GM12878 (cell line): ENCODE measurements around the gene TMEM176A. TPM values are rescaled to one million over a fixed set of nuclear protein-coding genes. Genes with fewer than 3 reads are reported as not detected.

Source experiments
- ATAC-seq: fragments of 200-7000 bp; cut with Tn5 transposase; 3 replicates; pipeline ENCODE4 v1.9.1; 2020; ENCODE audit warnings: mild to moderate bottlenecking, moderate library complexity
- BruUV-seq: library from RNA; stranded (reverse); fragments of 400-500 nt; replicated peaks from 2 replicates; lab custom pipeline; 2021; lab: Mats Ljungman, UMichigan
- CTCF ChIA-PET: fragments of 300-600 bp; sonication (Branson Sonifier 250); formaldehyde crosslinking; extraction: SDS; loops from one replicate; lab custom pipeline; 2021; ENCODE audit warnings: inconsistent platforms; lab: Yijun Ruan, JAX
- POLR2A ChIA-PET: fragments of 350-600 bp; formaldehyde crosslinking; extraction: SDS; loops from one replicate; lab custom pipeline; 2021; ENCODE audit warnings: inconsistent platforms; lab: Charles Lee
- RAD21 ChIA-PET: fragments of 300-600 bp; sonication (Branson Sonifier 250); formaldehyde crosslinking; loops from one replicate; lab custom pipeline; 2023; ENCODE audit warnings: antibody characterized with exemption; ENCODE audit not compliant: unreplicated experiment; lab: Charles Lee
- SMC1A ChIA-PET: fragments of 300-600 bp; sonication (Branson Sonifier 250); formaldehyde crosslinking; loops from one replicate; lab custom pipeline; 2023; ENCODE audit not compliant: unreplicated experiment, uncharacterized antibody; lab: Charles Lee
- DNase-seq: peaks from one replicate; pipeline ENCODE4 v3.0.0-alpha.2; 2011; ENCODE audit warnings: low read depth, low spot score
- FAIRE-seq: peaks from 3 replicates; lab custom pipeline; 2011; peaks lifted over from hg19 to GRCh38; lab: Jason Lieb, UNC
- H2AFZ ChIP-seq: 2 replicates; pipeline ENCODE4 v1.6.0; 2011; ENCODE audit warnings: low read depth, low read length, control low read depth; ENCODE audit not compliant: control insufficient read depth
- H3K27ac ChIP-seq: 2 replicates; pipeline ENCODE4 v1.5.1; 2011; ENCODE audit warnings: control low read depth; ENCODE audit not compliant: control insufficient read depth, insufficient read depth
- H3K27me3 ChIP-seq, 2 experiments: replicated peaks in 1 of 2; 2 replicates each; pipeline versions ENCODE4 v1.6.0 to v1.6.1; 2011; ENCODE audit warnings: low read length in 1 of 2; ENCODE audit not compliant: control insufficient read depth in 2 of 2, insufficient read depth in 2 of 2
- H3K36me3 ChIP-seq, 2 experiments: 2 replicates each; pipeline ENCODE4 v1.5.1; 2011; ENCODE audit warnings: low read length in 1 of 2; ENCODE audit not compliant: control insufficient read depth in 2 of 2, insufficient read depth in 2 of 2
- H3K4me1 ChIP-seq: 2 replicates; pipeline ENCODE4 v1.6.1; 2011; ENCODE audit warnings: mild to moderate bottlenecking, low read length, moderate library complexity, mixed read lengths; ENCODE audit not compliant: control insufficient read depth, insufficient read depth
- H3K4me2 ChIP-seq: 2 replicates; pipeline ENCODE4 v1.6.0; 2011; ENCODE audit warnings: control low read depth; ENCODE audit not compliant: control insufficient read depth, insufficient read depth
- H3K4me3 ChIP-seq: fragments of 200-600 bp; sonication (generic); 2 replicates; pipeline ENCODE4 v1.5.1; 2016
- H3K79me2 ChIP-seq: 2 replicates; pipeline ENCODE4 v1.6.0; 2011; ENCODE audit warnings: low read length; ENCODE audit not compliant: control insufficient read depth, insufficient read depth
- H3K9ac ChIP-seq: 2 replicates; pipeline ENCODE4 v1.8.0; 2011; ENCODE audit warnings: low read length, control low read depth, mixed read lengths; ENCODE audit not compliant: control insufficient read depth, insufficient read depth
- H3K9me3 ChIP-seq: replicated peaks from 3 replicates; pipeline ENCODE4 v1.5.1; 2011; ENCODE audit warnings: mild to moderate bottlenecking, low read length; ENCODE audit not compliant: control insufficient read depth, insufficient read depth
- H4K20me1 ChIP-seq: 2 replicates; pipeline ENCODE4 v1.6.0; 2011; ENCODE audit not compliant: control insufficient read depth, insufficient read depth
- ATF3 ChIP-seq: IDR thresholded peaks from 2 replicates; pipeline ENCODE4 v1.6.1; 2011; ENCODE audit warnings: low read depth, mild to moderate bottlenecking, low read length, moderate library complexity, borderline replicate concordance; ENCODE audit errors: extremely low read depth
- BMI1 ChIP-seq: fragments of 450-650 bp; IDR thresholded peaks from 2 replicates; pipeline ENCODE4 v1.6.1; 2016; ENCODE audit warnings: mild to moderate bottlenecking, moderate library complexity, borderline replicate concordance
- IKZF2 ChIP-seq, 2 experiments: fragments of 450-650 bp; IDR thresholded peaks; 2 replicates each; pipeline ENCODE4 v1.6.1; 2017; ENCODE audit warnings: mild to moderate bottlenecking in 2 of 2, moderate library complexity in 2 of 2
- JUNB ChIP-seq: IDR thresholded peaks from 2 replicates; pipeline ENCODE4 v1.6.1; 2016; ENCODE audit warnings: antibody characterized with exemption, mild to moderate bottlenecking
- MYB ChIP-seq: fragments of 150-350 bp; IDR thresholded peaks from 2 replicates; pipeline ENCODE4 v1.6.1; 2014; ENCODE audit warnings: mild to moderate bottlenecking, low read depth, low read length, borderline replicate concordance
- PAX8 ChIP-seq: fragments of 450-650 bp; IDR thresholded peaks from 2 replicates; pipeline ENCODE4 v1.6.1; 2017; ENCODE audit warnings: mild to moderate bottlenecking, moderate library complexity
- POLR2AphosphoS2 ChIP-seq: IDR thresholded peaks from 2 replicates; pipeline ENCODE4 v1.6.1; 2011; ENCODE audit warnings: low read depth, mild to moderate bottlenecking, low read length, improper control_type of control experiment, moderate library complexity
- SMAD5 ChIP-seq: IDR thresholded peaks from 2 replicates; pipeline ENCODE4 v1.6.1; 2016; ENCODE audit warnings: antibody characterized with exemption, low read depth
- SREBF2 ChIP-seq: IDR thresholded peaks from 2 replicates; pipeline ENCODE4 v1.6.1; 2012; ENCODE audit warnings: mild to moderate bottlenecking, low read length
- SUZ12 ChIP-seq: fragments of 200-600 bp; sonication (generic); IDR thresholded peaks from one replicate; pipeline ENCODE4 v1.6.1; 2018; ENCODE audit warnings: antibody characterized with exemption, mild to moderate bottlenecking; ENCODE audit not compliant: unreplicated experiment
- WRNIP1 ChIP-seq: IDR thresholded peaks from 2 replicates; pipeline ENCODE4 v1.6.1; 2011; ENCODE audit warnings: low read depth, low read length, improper control_type of control experiment, borderline replicate concordance
- YY1 ChIP-seq: IDR thresholded peaks from 2 replicates; pipeline ENCODE4 v1.6.1; 2011; ENCODE audit warnings: low read depth, mild to moderate bottlenecking, low read length
- ZBTB33 ChIP-seq: fragments of 450-650 bp; IDR thresholded peaks from 2 replicates; pipeline ENCODE4 v1.6.1; 2017; ENCODE audit warnings: mild to moderate bottlenecking
- ZNF217 ChIP-seq: fragments of 450-650 bp; IDR thresholded peaks from 2 replicates; pipeline ENCODE4 v1.6.1; 2017; ENCODE audit warnings: antibody characterized with exemption, mild to moderate bottlenecking
- WGBS: methylation state at CpG from one replicate; pipeline ENCODE4 v1.1.6; 2016; ENCODE audit warnings: low lambda C conversion rate; ENCODE audit not compliant: insufficient replicate concordance, insufficient coverage; ENCODE audit errors: missing lambda C conversion rate; 5-methylcytosine and 5-hydroxymethylcytosine counted together
- in situ Hi-C: fragments of 300-500 bp; cut with MboI; formaldehyde crosslinking; loops from 9 replicates; pipeline ENCODE4 v1.14.3; 2018; ENCODE audit warnings: mixed read lengths
- intact Hi-C: fragments of 100-400 bp; cut with micrococcal nuclease; formaldehyde crosslinking; loops from one replicate; pipeline ENCODE4 v1.14.2; 2022; ENCODE audit not compliant: unreplicated experiment
- polyA plus RNA-seq, 11 experiments: library from polyadenylated mRNA; depleted of rRNA in 4 of 11; unstranded in 6 of 11; stranded (reverse) in 5 of 11; fragments of >200 nt; fragmentation: Nextera tagmentation in 4 of 11; fragmentation: Illumina TruSeq in 1 of 11; extraction: Ambion mirVana in 4 of 11; extraction: Trizol in 1 of 11; gene quantifications; 1 replicate in 1 of 11; 2 replicates in 10 of 11; pipeline versions ENCODE4 v1.2.1 to v1.2.3, GENCODE V29; 2011 to 2016; ENCODE audit warnings: inconsistent platforms in 2 of 11, missing spikeins in 2 of 11, low read depth in 1 of 11
- total RNA-seq, 4 experiments: library from RNA; depleted of rRNA in 3 of 4; stranded (reverse); fragments of >200 nt in 3 of 4; fragmentation: Illumina TruSeq in 1 of 4; extraction: Trizol in 1 of 4; gene quantifications; 2 replicates each; pipeline versions ENCODE4 v1.2.1 to v1.2.3, GENCODE V29; 2013 to 2021
- TF ChIP-seq, protein P1 (sequence below): fragments of 450-650 bp; IDR thresholded peaks from 2 replicates; pipeline ENCODE4 v1.6.1; 2018; ENCODE audit warnings: borderline replicate concordance, mild to moderate bottlenecking; ENCODE audit not compliant: partially characterized antibody

Gene TMEM176A
- total and polyA plus RNA-seq, 10 of the 15 experiments (the other 5 are each of a cell fraction or from before 2014, with no cell fraction given): not detected

GRCh38 chr7:150788474-150789269, 11.9 kb upstream of the TMEM176A start (continued):
- TF ChIP-seq SMAD5: no peak
- TF ChIP-seq JUNB: no peak
- no peak for TF ChIP-seq BMI1
- TF ChIP-seq ZNF217: no peak
- no peak for TF ChIP-seq IKZF2 (IDR thresholded peaks at IDR 0.05)

DNA sequence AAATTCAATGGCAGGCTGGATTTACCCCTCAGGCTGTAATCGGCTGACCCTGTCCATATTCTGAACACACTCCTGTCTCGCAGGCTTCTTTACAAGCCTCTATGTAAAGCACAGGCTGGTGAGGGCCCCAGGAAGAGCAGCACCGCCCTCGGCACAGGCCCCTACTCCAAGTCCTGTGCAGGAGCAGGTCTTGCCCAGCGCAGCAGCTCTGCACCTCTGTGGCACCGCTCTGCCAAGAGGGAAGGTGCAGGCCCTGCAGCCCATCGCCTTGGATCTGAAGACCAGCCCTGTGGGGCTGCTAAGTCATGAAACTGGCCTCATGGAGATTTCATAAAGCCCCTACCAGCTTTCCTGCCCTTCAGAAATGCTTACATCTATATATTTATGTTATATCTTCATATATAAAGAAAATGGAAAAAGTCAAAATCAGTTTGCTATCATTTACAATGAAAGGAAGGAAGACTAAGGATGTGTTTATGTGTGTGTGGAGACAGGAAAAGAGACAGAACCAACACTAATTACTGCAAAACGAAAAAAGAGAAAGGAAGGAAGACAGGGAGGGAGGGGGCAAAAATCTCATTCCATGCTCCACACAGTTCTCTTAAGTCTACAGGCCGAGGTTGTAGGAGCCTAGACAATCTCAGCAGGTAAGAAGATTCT, 10.0 kb upstream of the TMEM176A start:
- Histone ChIP-seq H3K4me3 (no peak overlapping the region), H2AFZ (no peak overlapping the region), H3K27ac (no peak overlapping the region), H3K36me3 (no peaks in the 10 kb centered on the region), H3K79me2 (no peaks in the 10 kb centered on the region), H4K20me1 (no peaks in the 10 kb centered on the region), H3K4me1 (peaks cover 8% of the 10 kb centered on the region), H3K9ac (no peak overlapping the region), H3K4me2 (no peak overlapping the region), H3K27me3 (peaks cover 3 to 4% of the 10 kb centered on the region in 2 experiments; a peak in 3 of 4 replicates), H3K9me3 (no peaks in the 10 kb centered on the region)
- in situ Hi-C loops: no loop called here
- ATAC-seq (no peak), FAIRE-seq (no peak), DNase-seq (no peak)
- intact Hi-C loops: no loop called here
- POLR2A ChIA-PET: no interaction called here
- WGBS: 34% methylated on average over 9 of the region's 9 CpGs
- CTCF ChIA-PET: no interaction called here
- no TSS peak for BruUV-seq
- RAD21 ChIA-PET: no interaction called here
- SMC1A ChIA-PET: interaction anchor here (4.5 kb wide), 1 partner anchor 10 kb away, joined by 21 read pairs; no protein-coding TSS in a partner anchor
- TF ChIP-seq PAX8 (no peak), ZBTB33 (no peak), SUZ12 (no peak), ATF3 (no peak), YY1 (no peak), WRNIP1 (no peak), ZNF217 (no peak), SREBF2 (no peak), MYB (no peak), POLR2AphosphoS2 (no peak)
- TF ChIP-seq, protein P1, sequence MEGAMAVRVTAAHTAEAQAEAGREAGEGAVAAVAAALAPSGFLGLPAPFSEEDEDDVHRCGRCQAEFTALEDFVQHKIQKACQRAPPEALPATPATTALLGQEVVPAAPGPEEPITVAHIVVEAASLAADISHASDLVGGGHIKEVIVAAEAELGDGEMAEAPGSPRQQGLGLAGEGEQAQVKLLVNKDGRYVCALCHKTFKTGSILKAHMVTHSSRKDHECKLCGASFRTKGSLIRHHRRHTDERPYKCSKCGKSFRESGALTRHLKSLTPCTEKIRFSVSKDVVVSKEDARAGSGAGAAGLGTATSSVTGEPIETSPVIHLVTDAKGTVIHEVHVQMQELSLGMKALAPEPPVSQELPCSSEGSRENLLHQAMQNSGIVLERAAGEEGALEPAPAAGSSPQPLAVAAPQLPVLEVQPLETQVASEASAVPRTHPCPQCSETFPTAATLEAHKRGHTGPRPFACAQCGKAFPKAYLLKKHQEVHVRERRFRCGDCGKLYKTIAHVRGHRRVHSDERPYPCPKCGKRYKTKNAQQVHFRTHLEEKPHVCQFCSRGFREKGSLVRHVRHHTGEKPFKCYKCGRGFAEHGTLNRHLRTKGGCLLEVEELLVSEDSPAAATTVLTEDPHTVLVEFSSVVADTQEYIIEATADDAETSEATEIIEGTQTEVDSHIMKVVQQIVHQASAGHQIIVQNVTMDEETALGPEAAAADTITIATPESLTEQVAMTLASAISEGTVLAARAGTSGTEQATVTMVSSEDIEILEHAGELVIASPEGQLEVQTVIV: no peak
